AG04450 (cell line): Measurements from ENCODE around the gene PRDX3. TPM values are rescaled to one million over a fixed set of nuclear protein-coding genes. Genes with fewer than 3 reads are reported as not detected.

Experiments used
- CTCF ChIA-PET: fragments of 300-600, 350-600 bp; formaldehyde crosslinking; extraction: SDS; loops from one replicate; lab custom pipeline; 2022; ENCODE audit warnings: antibody characterized with exemption, inconsistent platforms; lab: Charles Lee
- POLR2A ChIA-PET: fragments of 350-600 bp; formaldehyde crosslinking; extraction: SDS; loops from one replicate; lab custom pipeline; 2021; ENCODE audit warnings: antibody characterized with exemption, inconsistent platforms; lab: Yijun Ruan, JAX
- DNase-seq: peaks from one replicate; pipeline ENCODE4 v3.0.0-alpha.2; 2011; ENCODE audit warnings: low read depth, low spot score
- H3K27ac ChIP-seq: one replicate; pipeline ENCODE4 v1.5.1; 2012; ENCODE audit warnings: low read depth, low read length, control low read depth
- H3K27me3 ChIP-seq: one replicate; pipeline ENCODE4 v1.6.0; 2012; ENCODE audit warnings: low read length; ENCODE audit not compliant: control insufficient read depth, insufficient read depth
- H3K4me3 ChIP-seq: 2 replicates; pipeline ENCODE4 v1.5.1; 2011; ENCODE audit warnings: mild to moderate bottlenecking, low read depth, low read length, control low read depth
- H3K9me3 ChIP-seq: 2 replicates; pipeline ENCODE4 v1.5.1; 2012; ENCODE audit warnings: low read length; ENCODE audit not compliant: control insufficient read depth, insufficient read depth
- polyA plus RNA-seq: library from polyadenylated mRNA; depleted of rRNA; stranded (reverse); fragments of >200 nt; gene quantifications from 2 replicates; pipeline ENCODE4 v1.2.3, GENCODE V29; 2011
- TF ChIP-seq, protein P1 (sequence below): IDR thresholded peaks from 2 replicates; pipeline ENCODE4 v1.5.1; 2011; ENCODE audit warnings: low read depth, low read length, control low read depth, inconsistent platforms

Gene PRDX3
- polyA plus RNA-seq, 1 experiment = 373 TPM

- no peak overlapping the region for H3K27ac ChIP-seq
- H3K27me3 ChIP-seq = no peaks in the 10 kb centered on the region
- ChIA-PET CTCF (interaction anchor here (0.8 to 3.7 kb wide), 22 partner anchors 8 to 279 kb away, joined by 3 to 27 read pairs (median 5); no protein-coding TSS in a partner anchor), POLR2A (interaction anchor here (0.7 to 1.7 kb wide), 5 partner anchors 8 to 91 kb away, joined by 3 to 14 read pairs (median 5); no protein-coding TSS in a partner anchor)
- no peak for DNase-seq
- no peak overlapping the region; the same call in none of the 2 replicates for H3K4me3 ChIP-seq
- TF ChIP-seq, protein P1, sequence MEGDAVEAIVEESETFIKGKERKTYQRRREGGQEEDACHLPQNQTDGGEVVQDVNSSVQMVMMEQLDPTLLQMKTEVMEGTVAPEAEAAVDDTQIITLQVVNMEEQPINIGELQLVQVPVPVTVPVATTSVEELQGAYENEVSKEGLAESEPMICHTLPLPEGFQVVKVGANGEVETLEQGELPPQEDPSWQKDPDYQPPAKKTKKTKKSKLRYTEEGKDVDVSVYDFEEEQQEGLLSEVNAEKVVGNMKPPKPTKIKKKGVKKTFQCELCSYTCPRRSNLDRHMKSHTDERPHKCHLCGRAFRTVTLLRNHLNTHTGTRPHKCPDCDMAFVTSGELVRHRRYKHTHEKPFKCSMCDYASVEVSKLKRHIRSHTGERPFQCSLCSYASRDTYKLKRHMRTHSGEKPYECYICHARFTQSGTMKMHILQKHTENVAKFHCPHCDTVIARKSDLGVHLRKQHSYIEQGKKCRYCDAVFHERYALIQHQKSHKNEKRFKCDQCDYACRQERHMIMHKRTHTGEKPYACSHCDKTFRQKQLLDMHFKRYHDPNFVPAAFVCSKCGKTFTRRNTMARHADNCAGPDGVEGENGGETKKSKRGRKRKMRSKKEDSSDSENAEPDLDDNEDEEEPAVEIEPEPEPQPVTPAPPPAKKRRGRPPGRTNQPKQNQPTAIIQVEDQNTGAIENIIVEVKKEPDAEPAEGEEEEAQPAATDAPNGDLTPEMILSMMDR = no peak
- no peaks in the 10 kb centered on the region; the same call in 1 of the 2 replicates for H3K9me3 ChIP-seq
Measured at GRCh38 chr10:119210633-119211032, 32.0 kb upstream of the PRDX3 start.

GRCh38 chr10:119209736-119210355, 31.2 kb upstream of the PRDX3 start:
- peak overlapping the region; percentile 85 for H3K4me3 ChIP-seq
- DNase-seq = no peak
- ChIA-PET POLR2A (interaction anchor here (0.7 to 2.3 kb wide), 7 partner anchors 8 to 192 kb away, joined by 3 to 16 read pairs (median 6); no protein-coding TSS in a partner anchor), CTCF (interaction anchor here (0.6 to 3.7 kb wide), 37 partner anchors 9 to 400 kb away, joined by 3 to 27 read pairs (median 5); no protein-coding TSS in a partner anchor)
- H3K9me3 ChIP-seq = no peaks in the 10 kb centered on the region; the same call in 1 of the 2 replicates
- no peaks in the 10 kb centered on the region for H3K27me3 ChIP-seq
- no peak overlapping the region for H3K27ac ChIP-seq
- TF ChIP-seq, protein P1 = no peak

DNA sequence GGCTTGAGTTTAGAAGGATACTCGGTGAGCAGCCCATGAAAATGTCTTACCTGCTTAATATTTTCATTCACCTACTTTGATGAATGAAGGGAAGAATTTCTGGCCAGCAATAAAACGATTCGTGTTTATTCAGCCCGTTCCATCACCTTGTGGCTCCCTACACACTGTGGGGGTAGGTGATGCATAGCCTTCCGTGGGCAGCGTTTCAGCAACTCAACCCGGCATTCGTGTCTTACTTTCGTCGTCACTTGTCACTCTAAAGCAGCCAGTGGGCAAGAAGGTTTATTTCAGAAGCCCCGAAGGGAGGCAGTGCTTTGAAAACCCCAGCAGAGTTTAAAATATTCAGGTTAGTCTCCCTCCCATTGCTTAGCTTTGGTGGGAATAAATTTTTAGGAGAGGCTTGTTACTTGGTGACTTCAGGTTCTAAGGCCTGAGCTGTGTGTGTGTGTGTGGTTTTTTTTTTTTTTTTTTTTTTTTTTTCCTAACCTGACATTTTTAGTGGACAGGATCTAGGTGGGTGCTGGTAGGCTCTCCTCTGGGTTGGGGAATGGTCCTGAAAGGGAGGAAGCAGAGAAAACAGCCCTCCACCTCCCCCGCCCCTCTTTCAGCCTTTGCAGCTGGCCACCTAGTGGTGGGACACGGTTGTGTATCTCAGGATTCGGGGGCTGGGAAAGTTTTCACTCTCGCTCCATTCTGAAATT, 30.6 kb upstream of the PRDX3 start:
- Histone ChIP-seq H3K9me3 (no peaks in the 10 kb centered on the region; the same call in 1 of the 2 replicates), H3K4me3 (peak overlapping the region; percentile 85), H3K27me3 (no peaks in the 10 kb centered on the region), H3K27ac (peak overlapping the region; percentile 71)
- ChIA-PET CTCF (interaction anchor here (0.6 to 3.7 kb wide), 42 partner anchors 10 to 633 kb away, joined by 3 to 27 read pairs (median 4); no protein-coding TSS in a partner anchor), POLR2A (interaction anchor here (0.7 to 2.3 kb wide), 7 partner anchors 9 to 334 kb away, joined by 3 to 16 read pairs (median 6); no protein-coding TSS in a partner anchor)
- DNase-seq = no peak
- TF ChIP-seq, protein P1 = peak; percentile 92

GRCh38 chr10:119208553-119208940, 29.9 kb upstream of the PRDX3 start:
- peak overlapping the region; percentile 85 for H3K4me3 ChIP-seq
- no peaks in the 10 kb centered on the region for H3K27me3 ChIP-seq
- no peaks in the 10 kb centered on the region; the same call in 1 of the 2 replicates for H3K9me3 ChIP-seq
- POLR2A ChIA-PET = interaction anchor here (1.7 to 2.3 kb wide), 2 partner anchors 10 to 42 kb away, joined by 14 to 16 read pairs; no protein-coding TSS in a partner anchor
- CTCF ChIA-PET = interaction anchor here (0.6 to 2.6 kb wide), 12 partner anchors 10 to 237 kb away, joined by 3 to 26 read pairs (median 7); no protein-coding TSS in a partner anchor
- no peak overlapping the region for H3K27ac ChIP-seq
- no peak for DNase-seq
- TF ChIP-seq, protein P1 = no peak
